ENCODE measurements around the gene PSEN1.

PSEN1 gene

DNA sequence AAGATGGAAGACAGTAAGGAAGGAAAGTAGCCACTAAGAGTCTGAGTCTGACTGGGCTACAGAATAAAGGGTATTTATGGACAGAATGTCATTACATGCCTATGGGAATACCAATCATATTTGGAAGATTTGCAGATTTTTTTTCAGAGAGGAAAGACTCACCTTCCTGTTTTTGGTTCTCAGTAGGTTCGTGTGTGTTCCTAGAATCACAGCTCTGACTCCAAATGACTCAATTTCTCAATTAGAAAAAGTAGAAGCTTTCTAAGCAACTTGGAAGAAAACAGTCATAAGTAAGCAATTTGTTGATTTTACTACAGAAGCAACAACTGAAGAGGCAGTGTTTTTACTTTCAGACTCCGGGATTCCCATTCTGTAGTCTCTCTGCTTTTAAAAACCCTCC lies 85.6 kb downstream of the PSEN1 start:
- no peak for DNase-seq

DNA sequence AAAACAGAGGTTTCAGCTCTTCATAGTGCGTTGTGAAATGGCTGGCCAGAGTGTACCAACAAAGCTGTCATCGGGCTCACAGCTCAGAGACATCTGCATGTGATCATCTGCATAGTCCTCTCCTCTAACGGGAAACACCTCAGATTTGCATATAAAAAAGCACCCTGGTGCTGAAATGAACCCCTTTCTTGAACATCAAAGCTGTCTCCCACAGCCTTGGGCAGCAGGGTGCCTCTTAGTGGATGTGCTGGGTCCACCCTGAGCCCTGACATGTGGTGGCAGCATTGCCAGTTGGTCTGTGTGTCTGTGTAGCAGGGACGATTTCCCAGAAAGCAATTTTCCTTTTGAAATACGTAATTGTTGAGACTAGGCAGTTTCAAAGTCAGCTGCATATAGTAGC lies 86.7 kb downstream of the PSEN1 start:
- no peak for DNase-seq

DNA sequence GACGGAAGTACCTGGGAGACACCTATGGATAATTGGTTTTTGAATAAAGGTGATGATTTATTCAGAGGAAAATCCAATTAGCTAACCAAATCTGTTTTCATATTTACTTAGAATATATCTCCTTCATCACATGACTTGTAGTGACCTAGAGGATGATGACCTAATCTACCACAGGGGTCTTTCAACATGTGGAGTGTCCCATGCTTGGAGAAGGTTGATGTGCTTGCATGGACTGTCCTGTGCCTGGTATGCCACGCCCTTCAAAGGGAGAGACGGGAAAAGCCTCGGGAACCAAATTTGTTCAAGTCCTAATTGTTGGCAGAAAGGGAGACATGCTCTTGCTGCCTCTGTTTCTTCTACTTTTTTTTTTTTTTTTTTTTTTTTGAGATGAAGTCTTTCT lies 89.2 kb downstream of the PSEN1 start:
- no peak for DNase-seq

DNA sequence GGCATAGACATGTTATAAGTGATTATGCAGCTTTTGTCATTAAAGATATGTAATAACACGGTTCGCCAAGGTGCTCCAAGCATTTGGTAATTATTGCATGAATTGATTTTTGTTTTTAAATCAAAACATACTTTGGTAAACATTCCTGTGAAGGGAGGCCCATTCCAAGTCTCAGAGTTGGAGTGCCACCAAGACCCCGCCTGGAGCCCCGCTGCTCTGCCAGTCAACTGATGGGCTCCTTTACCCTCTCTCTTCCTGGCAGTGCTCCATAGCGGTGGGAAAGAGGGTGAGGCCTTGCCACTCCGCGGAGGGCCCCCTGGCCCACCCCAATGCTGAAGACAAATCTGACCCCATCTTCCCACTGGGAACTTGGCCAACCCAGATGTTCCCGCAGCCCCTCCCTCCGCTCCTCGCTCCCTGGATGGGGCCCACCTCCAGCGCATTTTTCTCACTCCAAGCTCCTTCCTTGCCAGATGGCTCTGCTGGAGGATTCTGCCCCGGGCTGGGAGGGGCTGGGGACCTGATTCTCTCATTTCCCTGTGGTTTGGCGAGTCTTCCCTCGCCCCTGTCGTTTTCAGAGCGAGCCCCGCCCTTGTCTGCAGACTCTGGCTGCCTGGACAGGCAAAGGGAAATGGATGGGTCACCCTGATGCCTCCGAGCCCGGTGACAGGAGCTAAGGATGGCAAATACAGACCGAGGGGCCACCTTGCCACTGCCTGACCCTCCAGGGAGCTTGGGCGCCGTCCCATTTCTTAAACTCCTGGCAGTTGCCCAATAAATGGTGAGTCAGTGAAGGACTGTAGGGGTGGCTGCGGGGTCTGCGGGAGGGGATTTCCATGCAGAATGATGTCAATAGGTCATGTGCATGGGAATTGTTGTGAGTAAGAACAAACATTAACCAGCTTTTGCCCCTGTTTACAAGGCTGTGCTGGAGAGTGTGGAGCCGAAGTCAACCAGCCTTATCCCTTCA lies 91.8 kb downstream of the PSEN1 start:
- DNase-seq = peak; percentile 23

DNA sequence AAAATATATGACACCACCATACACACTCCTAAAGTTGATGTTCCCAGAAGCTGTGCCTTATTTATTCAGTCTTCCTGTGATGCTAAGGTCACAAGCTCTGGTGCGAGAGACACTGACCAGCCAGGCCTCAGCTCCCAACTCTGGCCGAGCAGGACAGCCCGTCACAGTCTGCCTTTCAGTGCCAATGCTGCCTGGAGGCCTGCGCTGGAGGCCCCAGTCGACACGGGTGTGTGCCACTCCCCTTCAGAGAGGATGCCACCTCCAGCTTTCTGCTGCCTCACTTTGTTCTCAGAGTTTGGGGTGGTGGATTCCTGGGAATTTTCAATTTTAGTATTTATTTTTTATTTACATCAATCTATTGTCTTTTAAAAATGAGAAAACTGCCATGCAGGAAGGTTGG lies 93.7 kb downstream of the PSEN1 start:
- no peak for DNase-seq

DNA sequence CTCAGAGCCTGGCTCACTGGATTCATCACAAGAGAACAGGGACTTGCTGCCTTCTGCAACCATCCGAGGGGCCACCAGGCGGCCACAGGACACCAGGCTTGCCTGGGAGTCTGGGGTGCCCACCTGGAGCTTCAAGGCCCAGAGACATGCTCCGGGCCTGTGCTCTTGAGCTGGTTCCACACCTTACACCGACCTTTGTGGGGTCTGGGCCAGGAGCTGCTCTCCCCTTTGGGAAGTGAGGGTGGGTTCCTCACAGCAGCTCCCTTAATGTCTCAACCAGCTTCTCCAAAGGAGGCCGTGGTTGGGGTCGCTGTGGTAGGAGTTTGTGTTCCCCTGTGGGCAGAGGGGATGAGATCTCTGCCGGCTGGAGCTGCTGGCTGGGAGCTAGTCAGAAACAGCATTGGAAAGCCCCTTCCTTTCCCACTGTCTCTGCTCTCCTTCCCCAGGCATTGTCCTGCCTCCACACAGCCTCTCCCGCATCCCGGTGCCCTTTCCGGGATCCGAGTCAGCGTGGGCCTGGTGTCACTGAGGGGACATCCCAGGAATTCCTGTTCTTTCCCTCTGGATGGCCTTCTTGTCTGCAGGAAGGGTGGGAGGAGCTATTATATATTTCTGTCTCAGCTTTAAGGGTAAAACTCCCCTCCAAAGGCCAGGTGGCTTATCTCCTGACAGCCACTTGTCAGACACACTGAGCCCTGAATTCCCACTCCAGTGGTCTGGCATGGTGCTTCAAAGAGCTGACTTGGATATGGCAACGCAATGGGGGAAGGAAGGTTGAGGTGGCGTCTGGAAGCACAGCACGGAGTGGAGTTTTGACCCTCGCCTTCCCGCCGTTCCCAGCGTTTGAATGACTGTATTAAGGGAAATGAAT lies 95.9 kb downstream of the PSEN1 start:
- no peak for DNase-seq

DNA sequence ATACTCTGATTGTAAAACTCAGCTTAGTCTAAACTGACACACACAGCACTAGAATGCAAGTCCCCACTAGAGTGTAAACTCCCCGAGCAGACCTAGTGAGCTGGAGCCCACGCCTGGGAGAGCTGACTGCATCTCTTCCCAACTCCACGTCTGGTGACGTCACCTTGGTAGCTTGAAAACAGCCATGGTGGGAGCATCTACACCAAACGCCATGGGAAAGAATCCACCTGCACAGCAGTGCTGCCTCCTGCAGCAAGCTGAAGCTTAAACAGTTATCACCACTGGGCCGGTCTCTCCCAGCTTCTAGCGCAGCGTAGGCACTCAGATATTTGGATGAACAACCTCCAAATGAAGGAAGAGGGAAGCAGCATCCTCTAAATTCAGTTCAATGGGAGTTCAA lies 96.7 kb downstream of the PSEN1 start:
- no peak for DNase-seq

DNA sequence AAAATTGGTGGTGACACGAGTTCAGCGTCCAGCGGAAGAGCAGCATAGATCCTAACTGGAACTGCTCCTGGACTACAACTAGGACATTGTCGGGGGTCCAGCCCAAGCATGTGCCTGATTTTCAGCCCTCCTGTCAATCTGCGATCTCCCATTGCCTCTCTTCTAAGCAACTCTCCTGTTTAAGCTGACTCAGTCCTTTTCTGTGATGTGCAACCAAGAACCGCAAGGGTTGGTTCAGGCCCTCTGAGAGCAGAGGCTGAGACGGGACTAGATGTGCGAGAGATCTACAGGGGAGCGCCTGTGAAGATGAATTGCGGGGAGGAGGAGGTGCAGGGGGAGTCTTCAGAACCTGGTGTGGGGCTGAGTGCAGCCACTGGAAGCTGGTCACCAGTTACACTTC lies 97.3 kb downstream of the PSEN1 start:
- no peak for DNase-seq

DNA sequence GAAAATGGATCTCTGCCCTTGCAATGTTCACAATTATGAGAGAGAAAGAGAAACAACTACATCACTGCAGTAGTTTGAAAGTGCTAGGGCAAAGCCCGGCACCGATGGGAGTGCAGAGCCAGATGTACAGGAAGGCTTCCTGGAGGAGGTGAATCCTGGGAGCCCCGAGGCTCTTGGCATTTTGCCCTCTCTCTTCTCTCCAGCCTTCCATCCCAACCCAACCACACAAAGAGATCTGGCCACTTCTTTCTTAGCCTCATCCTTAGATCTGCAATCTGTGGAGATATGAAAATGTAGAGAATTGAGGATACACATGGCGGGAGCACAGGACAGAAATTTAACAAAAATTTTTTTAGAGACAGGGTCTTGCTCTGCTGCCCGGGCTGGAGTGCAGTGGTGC lies 97.7 kb downstream of the PSEN1 start:
- DNase-seq = no peak

DNA sequence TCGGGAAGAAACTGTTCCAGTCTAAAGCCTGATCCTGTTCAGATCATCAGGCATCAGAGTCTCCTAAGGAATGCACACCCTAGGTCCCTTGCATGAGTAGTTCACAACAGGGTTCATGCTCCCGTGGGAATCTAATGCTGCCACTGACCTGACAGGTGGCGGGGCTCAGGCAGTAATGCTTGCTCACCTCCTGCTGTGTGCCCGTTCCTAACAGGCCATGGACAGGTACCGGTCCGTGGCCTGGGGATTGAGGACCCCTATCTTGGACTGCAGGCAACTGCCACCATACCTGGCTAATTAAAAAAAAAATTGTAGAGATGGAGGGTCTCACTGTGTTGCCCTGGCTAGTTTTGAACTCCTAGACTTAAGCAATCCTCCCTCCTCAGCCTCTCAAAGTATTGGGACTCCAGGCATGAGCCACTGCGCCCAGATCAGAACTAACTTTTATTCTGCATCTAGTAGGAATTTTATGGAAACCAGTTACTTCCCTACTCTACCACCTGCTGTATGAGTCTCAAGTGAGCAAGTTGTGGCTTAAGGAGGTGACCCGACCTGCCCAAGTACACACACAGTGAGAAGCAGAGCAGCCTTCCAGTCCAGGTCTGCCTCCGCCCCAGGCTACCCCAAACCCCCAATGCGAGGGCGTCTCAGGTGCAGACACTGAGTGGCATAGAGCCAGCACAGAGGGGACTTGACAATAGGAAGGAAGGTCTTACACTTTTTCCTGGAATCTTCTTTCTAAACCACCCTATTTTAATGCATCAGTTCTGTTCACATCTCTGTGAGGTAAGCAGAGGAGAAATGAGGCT lies 98.5 kb downstream of the PSEN1 start:
- no peak for DNase-seq

DNA sequence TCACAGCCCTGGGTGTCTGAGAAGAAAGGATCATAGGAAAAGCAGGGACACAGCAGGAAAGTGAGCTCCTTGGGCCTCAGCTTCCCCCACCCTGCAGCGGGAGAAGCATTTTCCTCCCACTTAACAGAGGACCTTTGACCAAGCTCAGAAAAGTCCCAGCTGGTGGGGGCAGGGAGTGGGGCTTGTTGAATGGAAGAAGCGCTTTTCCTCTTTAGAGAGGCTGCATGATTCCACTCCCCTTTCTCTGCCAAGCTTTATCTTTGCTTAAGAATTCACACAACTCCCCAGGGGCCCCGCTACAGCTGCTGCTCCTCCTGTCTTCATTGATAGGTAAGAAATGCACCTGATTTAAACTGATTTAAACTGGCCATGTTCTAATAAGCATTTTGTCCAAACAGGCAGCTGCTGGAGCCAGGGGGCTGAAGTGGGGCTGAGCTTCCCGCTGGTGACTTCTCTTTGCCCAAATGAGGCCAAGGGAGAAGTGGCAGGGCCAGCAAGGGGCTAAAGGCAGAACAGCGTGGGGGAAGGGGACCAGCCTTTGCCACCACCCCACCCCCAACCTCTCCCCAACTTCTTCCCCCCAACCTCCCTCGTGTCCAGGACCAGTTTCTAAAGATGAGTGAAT lies 99.3 kb downstream of the PSEN1 start:
- no peak for DNase-seq

DNA sequence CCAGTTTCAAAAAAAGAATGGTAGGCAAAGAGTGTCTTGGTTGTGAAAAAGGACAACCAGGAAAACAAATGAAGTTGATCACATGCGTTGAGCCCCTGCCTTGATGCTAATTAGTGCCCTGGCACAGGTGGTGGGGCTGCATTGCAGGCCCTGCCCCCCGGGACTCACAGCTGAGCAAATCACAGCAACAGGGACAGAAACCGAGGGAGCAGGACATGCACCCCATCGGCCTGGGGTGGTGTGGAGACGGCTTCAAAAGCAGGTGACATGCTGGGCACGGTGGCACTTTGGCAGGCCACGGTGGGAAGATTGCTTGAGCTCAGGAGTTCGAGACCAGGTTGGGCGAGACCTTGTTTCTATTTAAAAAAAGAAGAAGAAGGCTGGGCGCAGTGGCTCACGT lies 99.8 kb downstream of the PSEN1 start:
- no peak for DNase-seq

DNA sequence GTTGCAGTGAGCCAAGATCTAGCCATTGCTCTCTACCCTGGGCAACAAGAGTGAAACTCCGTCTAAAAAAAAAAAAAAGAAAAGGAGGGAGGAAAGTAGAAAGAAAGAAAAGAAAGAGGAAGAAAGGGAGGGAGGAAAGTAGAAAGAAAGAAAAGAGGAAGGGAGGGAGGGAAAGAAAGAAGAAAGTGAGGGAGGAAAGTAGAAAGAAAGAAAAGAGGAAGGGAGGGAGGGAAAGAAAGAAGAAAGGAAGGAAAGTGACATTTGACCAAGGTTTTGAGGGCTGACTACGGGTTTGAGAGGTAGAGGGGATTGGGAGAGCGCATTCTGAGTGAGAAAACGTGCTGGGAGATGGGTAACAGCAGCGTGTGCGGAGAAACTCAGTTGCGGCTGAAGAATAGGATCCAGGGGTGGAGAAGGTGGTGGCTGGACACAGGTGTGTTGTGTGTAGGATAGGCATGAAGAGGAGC lies 100.5 kb downstream of the PSEN1 start:
- no peak for DNase-seq

DNA sequence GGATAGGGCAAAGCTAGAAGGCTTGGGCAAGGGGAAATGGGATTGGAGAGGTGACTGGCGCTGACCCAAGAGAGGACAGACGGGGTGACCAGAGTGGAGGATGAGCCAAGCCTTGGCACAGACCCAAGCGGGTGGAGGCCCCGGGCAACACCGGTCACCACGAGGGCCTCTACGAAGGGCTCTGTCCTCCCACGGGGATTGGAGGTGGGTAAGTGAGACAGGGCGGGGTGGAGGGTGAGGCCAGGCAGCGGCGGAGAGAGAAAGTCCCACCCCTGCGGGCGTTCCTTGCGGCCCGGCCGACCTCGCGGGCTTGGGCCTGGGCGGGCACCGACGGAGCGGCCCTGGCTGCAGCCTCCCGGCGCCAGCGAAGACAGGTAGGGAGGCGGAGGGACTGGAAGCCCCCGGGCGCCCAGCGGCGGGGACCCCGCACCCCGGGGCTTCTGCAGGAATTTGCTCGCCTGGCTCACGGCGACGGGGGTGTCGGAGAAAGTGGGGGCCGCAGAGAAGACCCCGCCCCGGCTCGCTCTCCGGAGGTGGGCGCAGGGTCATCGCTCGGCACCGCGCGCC lies 101.0 kb downstream of the PSEN1 start, which contains the start of gene PAPLN:
TSS of gene PAPLN (plus strand) at position 288 of the 567 bp plus-strand sequence. CDS start 2,273 bp downstream, outside the sequence.
- no peak for DNase-seq

DNA sequence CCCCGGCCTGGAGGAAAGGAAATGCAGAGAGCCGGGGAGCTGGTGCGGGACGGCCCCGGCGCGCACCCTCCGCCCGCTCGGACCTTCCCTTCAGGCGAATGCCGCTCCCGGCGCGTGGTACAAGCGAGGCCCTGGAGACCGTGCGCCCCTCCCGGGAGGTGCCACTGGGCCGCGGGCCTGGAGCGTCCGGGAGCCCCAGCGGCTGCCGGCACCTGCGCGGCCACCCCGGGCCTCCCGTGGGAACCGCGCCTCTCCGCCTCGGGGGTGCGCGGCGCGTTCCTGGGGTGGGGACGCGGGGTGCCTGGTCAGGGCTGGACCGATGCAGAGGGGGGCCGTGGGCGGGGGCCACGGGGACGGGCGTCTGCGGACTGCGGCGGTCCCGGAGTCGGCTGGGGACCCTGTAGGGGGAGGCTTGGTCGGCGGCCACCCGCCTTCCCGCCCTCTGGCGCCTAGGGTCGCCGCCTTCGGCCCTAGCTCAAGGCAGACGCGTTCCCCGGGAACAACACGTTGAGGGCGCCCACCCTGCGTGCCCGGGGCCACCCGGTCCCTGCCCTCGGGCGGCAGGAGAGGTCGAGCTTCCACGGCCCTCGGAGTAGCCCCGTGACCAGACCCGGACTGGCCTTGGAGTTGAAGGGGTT lies 101.6 kb downstream of the PSEN1 start:
- DNase-seq = no peak

DNA sequence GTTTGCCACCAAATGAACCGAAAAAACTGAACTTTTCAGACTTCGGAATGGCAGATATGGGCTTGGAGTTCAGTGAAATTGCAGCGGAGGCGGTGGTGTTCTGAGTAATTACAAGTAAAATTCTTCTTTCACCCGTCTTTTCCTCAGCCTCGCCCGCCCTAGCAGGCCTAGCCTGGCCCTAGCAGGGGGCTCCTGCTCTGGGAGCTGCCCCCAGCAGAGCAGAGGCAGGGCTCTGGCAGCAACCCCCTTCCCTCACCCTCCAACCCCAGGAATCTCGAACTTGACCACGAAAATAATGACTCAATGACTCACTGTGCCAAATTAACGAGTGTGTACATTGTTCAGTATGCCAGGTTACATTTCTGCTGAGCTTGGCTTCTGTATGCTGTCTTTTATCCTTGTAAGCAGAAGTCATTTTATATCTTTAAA lies 102.1 kb downstream of the PSEN1 start:
- peak; percentile 8 for DNase-seq

DNA sequence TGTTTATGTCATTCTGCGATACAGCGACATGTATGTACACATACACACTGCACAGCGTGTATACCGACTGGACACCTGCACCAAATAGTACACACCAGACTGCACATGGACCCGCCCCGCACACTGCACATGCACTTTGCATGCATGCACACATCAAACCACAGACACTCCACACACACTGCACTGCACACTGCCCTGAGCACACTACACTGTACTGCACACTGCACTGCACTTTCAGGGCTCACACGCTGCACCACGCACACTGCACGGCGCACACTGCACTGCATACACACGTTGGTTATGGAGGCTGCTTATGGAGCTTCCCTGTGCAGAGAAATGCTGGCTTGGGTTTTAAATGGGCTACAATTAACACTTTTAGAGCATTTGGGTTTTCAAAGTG lies 102.6 kb downstream of the PSEN1 start:
- DNase-seq = no peak

DNA sequence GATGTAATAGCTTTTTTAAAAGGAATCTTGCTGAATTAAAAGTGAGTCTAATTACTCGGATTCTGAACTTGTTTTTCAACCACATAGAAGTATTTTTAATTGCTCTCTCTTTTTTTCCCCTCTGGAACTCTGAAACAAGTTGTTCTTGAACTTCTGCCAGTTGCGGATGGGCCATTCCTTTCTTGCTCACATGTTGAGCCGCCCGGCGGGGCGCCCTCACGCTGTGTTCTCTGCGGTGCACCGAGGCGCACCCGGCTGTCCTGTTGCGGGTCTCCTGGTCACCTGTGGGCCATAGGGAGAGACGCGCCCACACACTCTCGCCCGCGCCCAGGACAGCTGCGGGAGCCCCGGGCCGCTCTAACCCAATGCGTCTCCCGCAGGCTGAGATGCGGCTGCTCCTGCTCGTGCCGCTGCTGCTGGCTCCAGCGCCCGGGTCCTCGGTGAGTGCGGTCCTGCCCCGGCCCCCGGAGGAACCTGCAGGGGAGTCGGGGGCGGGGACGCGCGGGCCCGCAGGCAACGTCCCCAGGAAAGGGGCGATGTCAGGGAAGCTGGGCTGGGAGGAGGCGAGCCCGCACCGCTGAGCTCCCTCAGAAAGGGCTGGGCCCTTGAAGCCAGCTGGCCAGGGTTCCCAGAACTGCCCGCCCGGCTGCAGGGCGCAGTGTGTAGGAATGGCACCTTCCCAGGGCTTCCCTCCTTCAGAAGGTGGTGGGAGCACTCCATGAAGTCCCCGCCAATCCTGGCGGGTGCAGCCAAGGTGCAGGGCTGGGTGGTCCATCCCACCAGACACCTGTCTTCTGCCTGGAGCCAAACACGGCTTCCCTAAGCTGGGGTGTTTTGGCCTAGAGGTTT lies 103.3 kb downstream of the PSEN1 start:
- peak; percentile 2 for DNase-seq

DNA sequence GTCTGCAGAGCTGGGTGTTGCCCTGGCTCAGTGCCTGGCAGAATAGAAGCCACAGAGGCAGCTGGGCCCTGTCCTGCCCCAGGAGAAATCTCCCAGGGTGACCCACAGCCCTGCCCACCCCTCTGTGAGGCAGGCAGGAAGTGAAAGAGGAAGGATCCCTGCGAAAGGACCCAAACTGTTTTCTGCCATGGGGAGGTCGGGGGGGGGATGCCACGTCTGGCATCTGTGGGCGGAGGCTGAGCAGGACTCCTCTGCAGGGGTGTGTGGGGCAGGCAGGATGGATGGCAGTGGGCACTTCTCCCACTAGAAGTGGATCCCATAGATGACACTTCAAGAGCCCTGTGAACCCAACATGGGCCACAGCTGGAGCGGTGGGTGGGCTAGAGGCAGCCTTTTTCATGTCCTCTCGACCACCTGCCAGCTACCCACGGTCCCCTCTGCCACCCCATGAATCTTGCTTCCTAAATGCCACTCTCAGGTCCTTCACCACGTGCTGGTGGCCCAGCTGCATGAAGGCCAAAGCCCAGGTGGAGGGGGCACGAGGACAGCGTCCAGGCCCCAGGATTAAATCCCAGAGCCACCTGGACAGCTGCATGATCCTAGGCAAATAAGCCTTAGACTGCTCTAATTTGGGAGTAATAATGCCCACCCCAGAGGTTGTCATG lies 104.6 kb downstream of the PSEN1 start:
- no peak for DNase-seq
